HepG2 (cell line): ENCODE measurements around the gene GPATCH3. TPM values are rescaled to one million over a fixed set of nuclear protein-coding genes. Genes with fewer than 3 reads are reported as not detected.
A peak's percentile ranks its signal among the peaks of the same experiment; 100 is the strongest.

Experiments
- ADNP ChIP-seq: sonication (generic); formaldehyde crosslinking; IDR thresholded peaks from 2 replicates; pipeline ENCODE4 v1.4.0; 2020; ENCODE audit warnings: missing genetic modification reagents
- AGO2 ChIP-seq: fragments of 200-400 bp; formaldehyde crosslinking; optimal IDR thresholded peaks from 2 replicates; pipeline ENCODE3; 2017; ENCODE audit warnings: mild to moderate bottlenecking, low read depth, low read length, moderate library complexity
- ARID2 ChIP-seq: sonication (generic); formaldehyde crosslinking; IDR thresholded peaks from 2 replicates; pipeline ENCODE4 v1.8.1; 2022; ENCODE audit warnings: mild to moderate bottlenecking, missing genetic modification reagents, borderline replicate concordance
- JUND ChIP-seq: sonication (generic); formaldehyde crosslinking; IDR thresholded peaks from 2 replicates; pipeline ENCODE4 v1.8.0; 2022; ENCODE audit warnings: mild to moderate bottlenecking, missing genetic modification reagents
- MED13 ChIP-seq: sonication (generic); formaldehyde crosslinking; IDR thresholded peaks from 2 replicates; pipeline ENCODE4 v1.5.0; 2020; ENCODE audit warnings: missing genetic modification reagents
- MXI1 ChIP-seq: IDR thresholded peaks from 3 replicates; pipeline ENCODE4 v1.6.1; 2012; ENCODE audit warnings: low read depth, low read length, inconsistent platforms, borderline replicate concordance
- PPARG ChIP-seq: conservative IDR thresholded peaks from 2 replicates; pipeline ENCODE4 v1.6.1; 2016; ENCODE audit warnings: missing biosample characterization, missing genetic modification reagents
- PRPF4 ChIP-seq: fragments of 200-400 bp; formaldehyde crosslinking; IDR thresholded peaks from 2 replicates; pipeline ENCODE4 v1.6.1; 2016; ENCODE audit warnings: low read length, low read depth; ENCODE audit not compliant: poor library complexity, severe bottlenecking
- SAFB2 ChIP-seq: sonication (generic); formaldehyde crosslinking; IDR thresholded peaks from 2 replicates; pipeline ENCODE4 v1.5.1; 2020; ENCODE audit warnings: missing genetic modification reagents, low read depth, mild to moderate bottlenecking, borderline replicate concordance
- SP4 ChIP-seq: sonication (generic); formaldehyde crosslinking; IDR thresholded peaks from 2 replicates; pipeline ENCODE4 v1.8.1; 2023; ENCODE audit warnings: mild to moderate bottlenecking, missing genetic modification reagents
- TBX3 ChIP-seq: fragments of 450-650 bp; IDR thresholded peaks from 2 replicates; pipeline ENCODE4 v1.6.1; 2017; ENCODE audit warnings: antibody characterized with exemption, mild to moderate bottlenecking, inconsistent platforms, borderline replicate concordance
- TOPORS ChIP-seq: sonication (generic); formaldehyde crosslinking; IDR thresholded peaks from 2 replicates; pipeline ENCODE4 v1.8.0; 2023; ENCODE audit warnings: mild to moderate bottlenecking, missing genetic modification reagents
- ZNF10 ChIP-seq: sonication (generic); formaldehyde crosslinking; IDR thresholded peaks from 2 replicates; pipeline ENCODE4 v1.4.0; 2020; ENCODE audit warnings: mild to moderate bottlenecking, low read depth, missing genetic modification reagents, borderline replicate concordance
- ZNF329 ChIP-seq: sonication (generic); formaldehyde crosslinking; IDR thresholded peaks from 2 replicates; pipeline ENCODE4 v1.9.0; 2021; ENCODE audit warnings: low read depth, mild to moderate bottlenecking, missing genetic modification reagents
- ZNF34 ChIP-seq: sonication (generic); formaldehyde crosslinking; IDR thresholded peaks from 2 replicates; pipeline ENCODE4 v1.4.0; 2020; ENCODE audit warnings: mild to moderate bottlenecking, missing genetic modification reagents, borderline replicate concordance
- ZNF367 ChIP-seq: sonication (generic); formaldehyde crosslinking; IDR thresholded peaks from 2 replicates; pipeline ENCODE4 v1.4.0; 2020; ENCODE audit warnings: missing genetic modification reagents, borderline replicate concordance
- ZNF556 ChIP-seq: sonication (generic); formaldehyde crosslinking; IDR thresholded peaks from 2 replicates; pipeline ENCODE4 v1.4.0; 2020; ENCODE audit warnings: mild to moderate bottlenecking, missing genetic modification reagents, borderline replicate concordance
- ZNF713 ChIP-seq: sonication (generic); formaldehyde crosslinking; IDR thresholded peaks from 2 replicates; pipeline ENCODE4 v1.4.0; 2020; ENCODE audit warnings: mild to moderate bottlenecking, missing genetic modification reagents
- polyA plus RNA-seq, 8 experiments: library from polyadenylated mRNA; depleted of rRNA in 3 of 8; stranded (reverse) in 7 of 8; unstranded in 1 of 8; fragments of >200 nt; fragmentation: Illumina TruSeq in 4 of 8; extraction: Trizol in 4 of 8; gene quantifications; 2 replicates each; pipeline versions ENCODE4 v1.2.1 to v1.2.3, GENCODE V29; 2011 to 2016; ENCODE audit warnings: low read depth in 4 of 8, missing spikeins in 1 of 8, mixed read lengths in 1 of 8; ENCODE audit not compliant: insufficient read depth in 1 of 8
- total RNA-seq, 5 experiments: library from RNA; depleted of rRNA; stranded (reverse); fragments of >200 nt; fragmentation: Illumina TruSeq; extraction: Trizol; gene quantifications; 2 replicates each; pipeline ENCODE4 v1.2.3, GENCODE V29; 2016; ENCODE audit warnings: low read depth in 1 of 5
- TF ChIP-seq, protein P1 (sequence below): sonication (generic); formaldehyde crosslinking; conservative IDR thresholded peaks from 2 replicates; pipeline ENCODE4 v1.4.0; 2020; ENCODE audit warnings: missing genetic modification reagents
- TF ChIP-seq, protein P2 (sequence below): sonication (generic); formaldehyde crosslinking; IDR thresholded peaks from 2 replicates; pipeline ENCODE4 v1.5.1; 2020; ENCODE audit warnings: mild to moderate bottlenecking, moderate library complexity, missing genetic modification reagents
- TF ChIP-seq, protein P3 (sequence below): sonication (generic); formaldehyde crosslinking; IDR thresholded peaks from 2 replicates; pipeline ENCODE4 v1.5.0; 2020; ENCODE audit warnings: missing genetic modification reagents, mild to moderate bottlenecking, borderline replicate concordance
- TF ChIP-seq, protein P4 (sequence below): sonication (generic); formaldehyde crosslinking; IDR thresholded peaks from 2 replicates; pipeline ENCODE4 v1.4.0; 2020; ENCODE audit warnings: mild to moderate bottlenecking, low read depth, missing genetic modification reagents

Gene GPATCH3
- total and polyA plus RNA-seq, 2 of the 13 experiments (the other 11 are each of a cell fraction or from before 2014, with no cell fraction given), result 8.3 to 11.0 TPM

DNA sequence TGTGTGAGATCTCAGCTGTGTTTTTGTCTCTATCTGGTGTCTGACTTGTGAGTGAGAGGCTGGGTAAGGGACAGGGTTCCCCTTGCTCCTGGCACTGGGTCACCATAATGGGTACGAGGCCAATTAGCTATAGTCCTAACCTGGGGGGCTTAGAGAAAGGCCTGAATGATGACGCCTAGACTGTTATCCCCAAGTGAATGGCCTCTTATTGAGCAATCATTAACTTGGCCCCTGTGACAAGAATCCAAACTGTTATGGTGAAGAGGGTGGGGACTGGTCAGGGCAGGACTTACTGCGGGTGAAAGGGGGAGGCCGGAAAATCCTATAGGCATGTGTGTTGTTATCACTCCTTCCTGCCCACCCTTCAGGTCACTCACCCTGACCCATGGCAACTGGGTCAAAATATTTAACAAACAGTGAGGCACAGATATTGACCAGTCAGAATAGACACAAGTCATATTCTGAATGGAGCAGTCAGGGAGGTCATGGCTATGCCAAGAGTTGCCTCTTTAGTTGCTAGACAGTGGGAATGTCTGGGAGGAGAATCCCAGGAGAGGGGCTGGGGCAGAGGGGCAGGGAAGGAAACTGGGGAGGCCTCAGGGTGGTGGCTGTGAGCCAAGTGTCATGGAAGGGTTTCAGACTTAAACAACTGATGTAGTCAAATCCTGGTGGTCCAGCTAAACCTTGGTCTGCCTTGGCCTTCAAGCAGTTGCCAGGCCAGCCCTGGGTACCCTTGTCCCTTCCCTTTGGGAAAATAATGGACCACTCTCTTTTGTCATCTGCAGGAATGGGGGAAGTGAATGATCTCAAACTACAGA is 10.3 kb upstream of the GPATCH3 start (continued):
- TF ChIP-seq, protein P1, sequence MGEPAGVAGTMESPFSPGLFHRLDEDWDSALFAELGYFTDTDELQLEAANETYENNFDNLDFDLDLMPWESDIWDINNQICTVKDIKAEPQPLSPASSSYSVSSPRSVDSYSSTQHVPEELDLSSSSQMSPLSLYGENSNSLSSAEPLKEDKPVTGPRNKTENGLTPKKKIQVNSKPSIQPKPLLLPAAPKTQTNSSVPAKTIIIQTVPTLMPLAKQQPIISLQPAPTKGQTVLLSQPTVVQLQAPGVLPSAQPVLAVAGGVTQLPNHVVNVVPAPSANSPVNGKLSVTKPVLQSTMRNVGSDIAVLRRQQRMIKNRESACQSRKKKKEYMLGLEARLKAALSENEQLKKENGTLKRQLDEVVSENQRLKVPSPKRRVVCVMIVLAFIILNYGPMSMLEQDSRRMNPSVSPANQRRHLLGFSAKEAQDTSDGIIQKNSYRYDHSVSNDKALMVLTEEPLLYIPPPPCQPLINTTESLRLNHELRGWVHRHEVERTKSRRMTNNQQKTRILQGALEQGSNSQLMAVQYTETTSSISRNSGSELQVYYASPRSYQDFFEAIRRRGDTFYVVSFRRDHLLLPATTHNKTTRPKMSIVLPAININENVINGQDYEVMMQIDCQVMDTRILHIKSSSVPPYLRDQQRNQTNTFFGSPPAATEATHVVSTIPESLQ (CRISPR knock-in tag), result no peak
- TF ChIP-seq MED13 (CRISPR knock-in tag) (peak; percentile 22; the same call in 1 of the 2 replicates), PPARG (CRISPR knock-in tag) (peak; percentile 88), TOPORS (CRISPR knock-in tag) (peak; percentile 43; the same call in 1 of the 2 replicates), MXI1 (peak; percentile 74; the same call in 2 of the 3 replicates), SP4 (CRISPR knock-in tag) (peak; percentile 61), AGO2 (no peak), ZNF556 (CRISPR knock-in tag) (peak; percentile 76; the same call in 1 of the 2 replicates), ZNF367 (CRISPR knock-in tag) (no peak), SAFB2 (CRISPR knock-in tag) (no peak; the same call in 1 of the 2 replicates), ADNP (CRISPR knock-in tag) (no peak), ZNF34 (no peak), TBX3 (0 out of 2 replicates have a peak, but pooled peaks have one; percentile 56), JUND (CRISPR knock-in tag) (peak; percentile 31; the same call in 1 of the 2 replicates), ZNF10 (CRISPR knock-in tag) (no peak), ARID2 (no peak), ZNF713 (CRISPR knock-in tag) (no peak), PRPF4 (no peak), ZNF329 (CRISPR knock-in tag) (0 out of 2 replicates have a peak, but pooled peaks have one; percentile 56)
- TF ChIP-seq, protein P2, sequence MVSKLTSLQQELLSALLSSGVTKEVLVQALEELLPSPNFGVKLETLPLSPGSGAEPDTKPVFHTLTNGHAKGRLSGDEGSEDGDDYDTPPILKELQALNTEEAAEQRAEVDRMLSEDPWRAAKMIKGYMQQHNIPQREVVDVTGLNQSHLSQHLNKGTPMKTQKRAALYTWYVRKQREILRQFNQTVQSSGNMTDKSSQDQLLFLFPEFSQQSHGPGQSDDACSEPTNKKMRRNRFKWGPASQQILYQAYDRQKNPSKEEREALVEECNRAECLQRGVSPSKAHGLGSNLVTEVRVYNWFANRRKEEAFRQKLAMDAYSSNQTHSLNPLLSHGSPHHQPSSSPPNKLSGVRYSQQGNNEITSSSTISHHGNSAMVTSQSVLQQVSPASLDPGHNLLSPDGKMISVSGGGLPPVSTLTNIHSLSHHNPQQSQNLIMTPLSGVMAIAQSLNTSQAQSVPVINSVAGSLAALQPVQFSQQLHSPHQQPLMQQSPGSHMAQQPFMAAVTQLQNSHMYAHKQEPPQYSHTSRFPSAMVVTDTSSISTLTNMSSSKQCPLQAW, result peak; percentile 100
- TF ChIP-seq, protein P3, sequence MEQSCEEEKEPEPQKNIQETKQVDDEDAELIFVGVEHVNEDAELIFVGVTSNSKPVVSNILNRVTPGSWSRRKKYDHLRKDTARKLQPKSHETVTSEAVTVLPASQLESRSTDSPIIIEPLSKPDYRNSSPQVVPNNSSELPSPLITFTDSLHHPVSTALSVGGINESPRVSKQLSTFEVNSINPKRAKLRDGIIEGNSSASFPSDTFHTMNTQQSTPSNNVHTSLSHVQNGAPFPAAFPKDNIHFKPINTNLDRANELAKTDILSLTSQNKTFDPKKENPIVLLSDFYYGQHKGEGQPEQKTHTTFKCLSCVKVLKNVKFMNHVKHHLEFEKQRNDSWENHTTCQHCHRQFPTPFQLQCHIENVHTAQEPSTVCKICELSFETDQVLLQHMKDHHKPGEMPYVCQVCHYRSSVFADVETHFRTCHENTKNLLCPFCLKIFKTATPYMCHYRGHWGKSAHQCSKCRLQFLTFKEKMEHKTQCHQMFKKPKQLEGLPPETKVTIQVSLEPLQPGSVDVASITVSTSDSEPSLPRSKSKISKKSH, result no peak
- TF ChIP-seq, protein P4, sequence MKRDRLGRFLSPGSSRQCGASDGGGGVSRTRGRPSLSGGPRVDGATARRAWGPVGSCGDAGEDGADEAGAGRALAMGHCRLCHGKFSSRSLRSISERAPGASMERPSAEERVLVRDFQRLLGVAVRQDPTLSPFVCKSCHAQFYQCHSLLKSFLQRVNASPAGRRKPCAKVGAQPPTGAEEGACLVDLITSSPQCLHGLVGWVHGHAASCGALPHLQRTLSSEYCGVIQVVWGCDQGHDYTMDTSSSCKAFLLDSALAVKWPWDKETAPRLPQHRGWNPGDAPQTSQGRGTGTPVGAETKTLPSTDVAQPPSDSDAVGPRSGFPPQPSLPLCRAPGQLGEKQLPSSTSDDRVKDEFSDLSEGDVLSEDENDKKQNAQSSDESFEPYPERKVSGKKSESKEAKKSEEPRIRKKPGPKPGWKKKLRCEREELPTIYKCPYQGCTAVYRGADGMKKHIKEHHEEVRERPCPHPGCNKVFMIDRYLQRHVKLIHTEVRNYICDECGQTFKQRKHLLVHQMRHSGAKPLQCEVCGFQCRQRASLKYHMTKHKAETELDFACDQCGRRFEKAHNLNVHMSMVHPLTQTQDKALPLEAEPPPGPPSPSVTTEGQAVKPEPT, result no peak
